ENCODE results near the gene MAPK14.

GRCh38 chr6:36029464-36029863, 1.9 kb downstream of the MAPK14 start:
- TF ChIP-seq CTCF (conservative IDR thresholded peaks at IDR 0.05; ENCODE audit: low read depth, low read length) (no peak), EZH2phosphoT487 (IDR thresholded peaks at IDR 0.05; ENCODE audit: borderline replicate concordance, low read length) (no peak), EZH2 (IDR thresholded peaks at IDR 0.05; ENCODE audit: low read length, unreplicated experiment) (no peak)

Data from PC-3 (cell line).